GM23338 (cell line): ENCODE results near the gene SH3GL3. TPM values are rescaled to one million over a fixed set of nuclear protein-coding genes. Genes with fewer than 3 reads are reported as not detected.

Experiments
- ATAC-seq: fragments of 200-7000 bp; cut with Tn5 transposase; 3 replicates; pipeline ENCODE4 v1.9.1; 2020
- DNase-seq: peaks from one replicate; pipeline ENCODE4 v3.0.0-alpha.2; 2015; ENCODE audit warnings: low spot score
- H2AFZ ChIP-seq: fragments of 200-600 bp; sonication (generic); 2 replicates; pipeline ENCODE4 v1.8.0; 2016; ENCODE audit warnings: antibody characterized with exemption, mild to moderate bottlenecking, moderate library complexity
- H3F3A ChIP-seq: fragments of 200-600 bp; sonication (generic); replicated peaks from 2 replicates; pipeline ENCODE4 v1.8.0; 2017; ENCODE audit warnings: antibody characterized with exemption, mixed run types, low read depth
- H3K27ac ChIP-seq: fragments of 200-600 bp; sonication (generic); 2 replicates; pipeline ENCODE4 v1.6.1; 2016; ENCODE audit warnings: low read depth
- H3K27me3 ChIP-seq: fragments of 200-600 bp; sonication (generic); 2 replicates; pipeline ENCODE4 v1.8.0; 2016; ENCODE audit warnings: mild to moderate bottlenecking, mixed run types, moderate library complexity; ENCODE audit not compliant: insufficient read depth
- H3K36me3 ChIP-seq: fragments of 200-600 bp; sonication (generic); 2 replicates; pipeline ENCODE4 v1.8.0; 2016; ENCODE audit warnings: mild to moderate bottlenecking; ENCODE audit not compliant: insufficient read depth
- H3K4me1 ChIP-seq: fragments of 200-600 bp; sonication (generic); 2 replicates; pipeline ENCODE4 v1.8.0; 2016; ENCODE audit warnings: mild to moderate bottlenecking, moderate library complexity; ENCODE audit not compliant: insufficient read depth
- H3K4me2 ChIP-seq: fragments of 200-600 bp; sonication (generic); 2 replicates; pipeline ENCODE4 v1.7.1; 2017; ENCODE audit warnings: mixed run types
- H3K4me3 ChIP-seq: fragments of 200-600 bp; sonication (generic); 2 replicates; pipeline ENCODE4 v1.6.1; 2016; ENCODE audit warnings: mixed run types
- H3K79me2 ChIP-seq: fragments of 200-600 bp; sonication (generic); replicated peaks from 2 replicates; pipeline ENCODE4 v1.8.0; 2017; ENCODE audit warnings: mild to moderate bottlenecking; ENCODE audit not compliant: insufficient read depth
- H3K9me2 ChIP-seq: fragments of 200-600 bp; sonication (generic); 2 replicates; pipeline ENCODE4 v1.8.0; 2017; ENCODE audit not compliant: insufficient read depth
- H4K20me1 ChIP-seq: fragments of 200-600 bp; sonication (generic); replicated peaks from 2 replicates; pipeline ENCODE4 v1.8.0; 2017; ENCODE audit warnings: mild to moderate bottlenecking; ENCODE audit not compliant: insufficient read depth
- H3K27ac Mint-ChIP-seq: 2 replicates; pipeline ENCODE4 v1.8.0; 2020; ENCODE audit warnings: inconsistent platforms, mild to moderate bottlenecking, moderate library complexity, mixed read lengths
- H3K27me3 Mint-ChIP-seq: 3 replicates; pipeline ENCODE4 v1.8.0; 2022; ENCODE audit warnings: low read depth, mild to moderate bottlenecking, moderate library complexity, mixed read lengths, inconsistent platforms; ENCODE audit not compliant: insufficient read depth, poor library complexity
- H3K36me3 Mint-ChIP-seq: 3 replicates; pipeline ENCODE4 v1.8.0; 2021; ENCODE audit warnings: low read depth, mild to moderate bottlenecking, inconsistent platforms, moderate library complexity, mixed read lengths
- H3K4me1 Mint-ChIP-seq: 3 replicates; pipeline ENCODE4 v1.8.0; 2020; ENCODE audit warnings: mild to moderate bottlenecking, inconsistent platforms, mixed read lengths
- H3K4me3 Mint-ChIP-seq: 3 replicates; pipeline ENCODE4 v1.8.0; 2021; ENCODE audit warnings: moderate library complexity, mild to moderate bottlenecking, inconsistent platforms, mixed read lengths
- H3K9me3 Mint-ChIP-seq: 3 replicates; pipeline ENCODE4 v1.8.0; 2020; ENCODE audit warnings: moderate library complexity, mild to moderate bottlenecking, inconsistent platforms, mixed read lengths
- CREB1 ChIP-seq: fragments of 250-450 bp; sonication (Bioruptor Pico); IDR thresholded peaks from 2 replicates; pipeline ENCODE4 v1.5.0; 2020; ENCODE audit warnings: low read depth, mild to moderate bottlenecking, moderate library complexity
- CTCF ChIP-seq, 2 experiments: fragments of 200-600 bp in 1 of 2; sonication (generic) in 1 of 2; conservative IDR thresholded peaks; 2 replicates each; pipeline versions ENCODE4 v1.5.1 to v1.6.1; 2016 to 2017; ENCODE audit warnings: antibody characterized with exemption in 2 of 2, low read depth in 2 of 2, mild to moderate bottlenecking in 2 of 2, moderate library complexity in 1 of 2
- ETS1 ChIP-seq: IDR thresholded peaks from 2 replicates; pipeline ENCODE4 v1.6.1; 2016; ENCODE audit warnings: antibody characterized with exemption
- EZH2 ChIP-seq: fragments of 200-600 bp; sonication (generic); IDR thresholded peaks from one replicate; pipeline ENCODE4 v1.8.0; 2017; ENCODE audit warnings: antibody characterized with exemption, mild to moderate bottlenecking, low read depth; ENCODE audit not compliant: unreplicated experiment
- EZH2phosphoT487 ChIP-seq: fragments of 200-600 bp; sonication (generic); IDR thresholded peaks from one replicate; pipeline ENCODE4 v1.8.1; 2018; ENCODE audit warnings: antibody characterized with exemption; ENCODE audit not compliant: unreplicated experiment
- NANOG ChIP-seq: IDR thresholded peaks from 2 replicates; pipeline ENCODE4 v1.6.1; 2016; ENCODE audit warnings: antibody characterized with exemption, borderline replicate concordance
- POLR2AphosphoS5 ChIP-seq: IDR thresholded peaks from 2 replicates; pipeline ENCODE4 v1.6.1; 2016; ENCODE audit warnings: antibody characterized with exemption, low read depth
- REST ChIP-seq: IDR thresholded peaks from one replicate; pipeline ENCODE4 v1.6.1; 2018; ENCODE audit warnings: antibody characterized with exemption; ENCODE audit not compliant: unreplicated experiment
- STAT1 ChIP-seq: IDR thresholded peaks from one replicate; pipeline ENCODE4 v1.6.1; 2016; ENCODE audit warnings: antibody characterized with exemption; ENCODE audit not compliant: unreplicated experiment
- ZNF114 ChIP-seq: fragments of 250-450 bp; sonication (Bioruptor Pico); IDR thresholded peaks from 2 replicates; pipeline ENCODE4 v1.5.0; 2020; ENCODE audit warnings: mild to moderate bottlenecking, moderate library complexity
- ZNF331 ChIP-seq: fragments of 250-450 bp; sonication (Bioruptor Pico); IDR thresholded peaks from 2 replicates; pipeline ENCODE4 v1.5.0; 2020; ENCODE audit warnings: low read depth, mild to moderate bottlenecking, moderate library complexity
- ZNF462 ChIP-seq: fragments of 250-450 bp; sonication (Bioruptor Pico); IDR thresholded peaks from 2 replicates; pipeline ENCODE4 v1.5.0; 2020; ENCODE audit warnings: mild to moderate bottlenecking, moderate library complexity
- polyA plus RNA-seq: library from polyadenylated mRNA; unstranded; fragments of >200 nt; fragmentation: Nextera tagmentation; extraction: Ambion mirVana; gene quantifications from 2 replicates; pipeline ENCODE4 v1.2.1, GENCODE V29; 2016
- total RNA-seq: library from RNA; depleted of rRNA; stranded (reverse); fragments of >200 nt; shearing (Covaris generic); gene quantifications from 2 replicates; pipeline ENCODE4 v1.2.3, GENCODE V29; 2014

SH3GL3 gene
- total and polyA plus RNA-seq, 2 experiments from 2014 or later = 15.9 to 21.1 TPM

GRCh38 chr15:83430441-83430840 is 16.7 kb upstream of the SH3GL3 start:
- Histone ChIP-seq H3K9me2 (no peaks in the 10 kb centered on the region; the same call in 1 of the 2 replicates), H3K27me3 (no peaks in the 10 kb centered on the region), H3K27ac (no peak overlapping the region), H3K4me2 (no peak overlapping the region), H3F3A (no peaks in the 10 kb centered on the region), H3K4me3 (no peak overlapping the region), H3K36me3 (no peaks in the 10 kb centered on the region), H4K20me1 (no peaks in the 10 kb centered on the region), H3K4me1 (no peaks in the 10 kb centered on the region; the same call in 1 of the 2 replicates), H3K79me2 (no peaks in the 10 kb centered on the region), H2AFZ (no peak overlapping the region)
- ATAC-seq (no peak), DNase-seq (no peak)
- Mint-ChIP-seq H3K4me3 (no peak overlapping the region), H3K36me3 (no peaks in the 10 kb centered on the region), H3K27ac (no peak overlapping the region), H3K27me3 (no peaks in the 10 kb centered on the region), H3K4me1 (peaks cover 15% of the 10 kb centered on the region), H3K9me3 (no peaks in the 10 kb centered on the region; the same call in 2 of the 3 replicates)
- no peak for TF ChIP-seq STAT1
- no peak for TF ChIP-seq ETS1
- TF ChIP-seq ZNF114 = no peak
- TF ChIP-seq NANOG = no peak
- TF ChIP-seq POLR2AphosphoS5 = no peak
- no peak for TF ChIP-seq CREB1
- TF ChIP-seq EZH2 = no peak
- TF ChIP-seq ZNF462 (CRISPR knock-in tag) = no peak
- TF ChIP-seq REST = no peak
- TF ChIP-seq ZNF331 (CRISPR knock-in tag) = no peak
- TF ChIP-seq CTCF (conservative IDR thresholded peaks at IDR 0.05; ENCODE audit: low read depth in 2 of 2) = no peak
- TF ChIP-seq EZH2phosphoT487 = no peak
